Activated CD4-positive, alpha-beta T cell treated with anti-CD3 and anti-CD28 coated beads, Interleukin-2, amount 50 U/mL, for 1 hour (primary cell): ENCODE measurements around the gene TBCEL.
"Not testable (repeated sequence)": the region's sequence is repeated elsewhere in the genome, so short reads cannot be mapped to it uniquely, and the experiment has no call there.

ENCODE experiments used
- DNase-seq: peaks from one replicate; pipeline ENCODE4 v3.0.0-alpha.2; 2020

Gene TBCEL

DNA sequence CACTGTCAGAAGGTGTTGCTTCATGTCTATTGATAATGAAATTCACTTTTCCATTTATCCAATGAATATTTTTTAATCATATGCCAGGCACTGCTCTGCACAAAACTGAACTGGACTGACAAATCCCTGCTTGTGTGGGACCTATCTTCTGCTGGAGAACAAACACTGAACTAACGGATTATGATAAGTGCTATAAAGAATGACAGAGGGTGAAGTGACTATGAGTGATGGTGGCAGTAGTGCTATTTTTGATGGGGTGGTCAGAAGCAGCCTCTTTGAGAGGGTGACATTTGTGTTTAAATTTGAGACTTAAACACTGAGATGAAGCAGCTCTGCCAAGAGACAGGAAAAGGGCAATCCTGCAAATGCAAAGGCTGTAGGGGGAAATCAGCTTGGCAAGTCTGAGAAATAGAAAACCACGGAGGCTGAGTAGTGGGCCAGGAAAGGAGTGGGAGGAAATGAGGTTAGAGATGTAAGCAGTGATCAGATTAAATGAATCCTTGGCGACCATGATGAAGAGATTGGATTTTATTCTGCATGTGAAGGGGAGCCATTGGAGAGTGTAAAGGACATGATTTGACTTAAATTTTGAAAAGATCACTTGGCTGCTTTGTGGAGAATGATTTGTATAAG lies 6.0 kb downstream of the TBCEL start:
- no peak for DNase-seq

DNA sequence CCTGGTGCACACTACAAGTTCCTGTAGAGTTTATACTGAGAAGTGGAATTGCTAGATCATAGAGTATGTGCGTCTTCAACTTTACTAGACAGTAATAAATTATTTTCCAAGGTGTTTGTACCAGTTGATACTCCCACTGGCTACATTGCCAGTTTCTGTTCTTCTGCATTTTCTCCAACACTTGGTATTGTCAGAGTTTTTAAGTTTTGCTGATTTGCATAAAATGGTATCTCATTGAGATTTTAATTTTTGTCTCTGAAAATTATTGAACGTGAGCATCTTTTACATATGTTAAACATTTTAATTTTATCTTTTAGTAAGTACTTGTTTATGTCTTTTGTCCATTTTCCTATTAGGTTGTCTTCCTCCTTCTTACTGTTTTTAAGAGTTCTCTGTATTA lies 7.3 kb downstream of the TBCEL start:
- no peak for DNase-seq

DNA sequence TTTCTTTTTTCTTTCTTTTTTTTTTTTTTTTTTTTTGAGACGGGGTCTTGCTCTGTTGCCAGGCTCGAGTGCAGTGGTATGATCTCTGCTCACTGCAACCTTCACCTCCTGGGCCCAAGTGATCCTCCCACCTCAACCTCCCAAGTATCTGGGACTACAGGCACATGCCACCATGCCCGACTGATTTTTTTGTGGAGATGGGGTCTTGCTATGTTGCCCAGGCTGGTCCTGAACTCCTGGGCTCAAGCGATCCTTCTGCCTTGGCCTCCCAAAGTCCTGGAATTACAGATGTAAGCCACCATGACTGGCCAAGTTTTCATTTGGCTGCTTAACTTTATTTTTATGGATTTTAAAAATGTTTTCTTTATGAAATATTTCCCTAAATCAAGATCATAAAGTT lies 7.7 kb downstream of the TBCEL start:
- DNase-seq = not testable (repeated sequence)

DNA sequence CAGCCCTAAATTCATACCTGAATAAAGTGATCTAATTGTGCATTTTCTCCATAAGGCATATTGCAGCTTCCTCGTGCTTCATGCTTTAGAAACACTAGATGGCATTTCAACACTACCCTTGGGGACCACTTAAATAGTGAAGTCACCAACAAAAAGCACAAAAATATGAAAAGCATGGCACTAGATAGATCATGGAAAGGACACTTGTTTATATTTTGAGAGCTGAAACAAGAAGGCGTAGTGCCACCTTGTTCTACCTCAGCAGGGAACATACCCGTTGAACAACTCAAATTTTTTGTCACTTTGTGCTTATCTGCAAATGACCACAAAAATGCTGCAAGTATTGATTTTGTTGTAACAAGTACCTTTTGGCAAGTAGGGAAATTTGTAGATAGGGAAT lies 8.6 kb downstream of the TBCEL start:
- DNase-seq = no peak

DNA sequence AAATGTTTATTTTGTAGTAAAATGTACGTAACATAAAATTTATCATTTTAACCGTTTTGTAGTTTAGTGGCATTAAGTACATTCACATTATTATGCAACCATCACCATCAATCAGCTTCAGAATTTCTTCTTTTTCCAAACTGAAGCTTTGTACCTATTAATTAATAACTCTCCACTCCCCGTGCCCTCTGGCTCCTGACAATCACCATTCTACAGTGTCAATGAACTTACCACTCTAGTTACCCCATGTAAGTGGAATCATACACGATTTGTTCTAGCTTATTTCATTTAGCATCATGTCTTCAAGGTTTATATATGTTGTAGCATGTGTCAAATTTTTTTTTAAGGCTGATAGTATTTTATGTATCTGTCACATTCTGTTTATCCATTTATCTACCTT lies 9.7 kb downstream of the TBCEL start:
- no peak for DNase-seq

DNA sequence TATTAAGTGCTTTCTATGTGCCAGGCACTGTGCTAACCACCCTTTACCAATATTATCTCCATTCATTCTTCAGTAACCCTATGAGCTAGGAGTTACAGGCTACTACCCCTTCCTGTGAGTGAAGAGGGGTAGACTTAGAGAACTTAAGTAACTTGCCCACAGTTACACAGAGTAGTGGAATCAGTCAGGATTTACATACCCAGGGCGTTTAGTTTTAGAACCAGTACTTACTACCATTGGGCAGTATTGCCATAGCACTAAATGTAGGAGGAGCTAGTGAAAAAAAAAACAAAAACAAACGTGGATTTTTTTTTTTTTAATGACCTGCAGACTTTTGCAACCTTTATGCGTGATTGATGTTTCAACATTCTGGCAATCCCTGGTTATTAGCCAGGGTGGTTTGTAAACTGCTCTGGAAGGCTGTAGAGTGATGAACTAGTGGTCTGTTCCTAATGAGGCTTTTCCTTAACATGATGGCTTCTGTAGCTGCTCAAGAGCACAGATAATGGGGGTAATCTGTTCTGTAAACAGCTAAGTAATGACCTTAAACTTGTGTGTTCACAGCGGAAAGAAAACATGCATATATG lies 11.4 kb downstream of the TBCEL start:
- DNase-seq = no peak

DNA sequence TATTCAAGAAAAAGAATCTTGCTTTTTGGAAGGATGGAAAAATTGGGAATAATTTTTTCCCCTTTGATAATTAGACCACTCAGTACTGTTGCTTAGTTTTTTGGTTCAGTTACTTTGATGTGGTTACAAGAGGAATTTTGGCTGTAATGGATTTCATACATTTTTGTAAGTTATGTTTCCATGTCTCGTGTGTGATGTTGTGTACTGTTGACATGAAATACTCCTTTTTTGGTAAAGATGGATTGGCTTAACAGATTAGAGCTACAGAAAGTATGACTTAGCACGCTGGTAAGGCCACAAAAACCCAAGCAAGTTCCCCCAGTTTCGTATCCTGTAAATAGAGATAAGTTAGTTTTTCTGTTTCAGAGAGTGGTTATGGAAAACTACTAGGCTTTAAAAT lies 11.9 kb downstream of the TBCEL start:
- DNase-seq = no peak

DNA sequence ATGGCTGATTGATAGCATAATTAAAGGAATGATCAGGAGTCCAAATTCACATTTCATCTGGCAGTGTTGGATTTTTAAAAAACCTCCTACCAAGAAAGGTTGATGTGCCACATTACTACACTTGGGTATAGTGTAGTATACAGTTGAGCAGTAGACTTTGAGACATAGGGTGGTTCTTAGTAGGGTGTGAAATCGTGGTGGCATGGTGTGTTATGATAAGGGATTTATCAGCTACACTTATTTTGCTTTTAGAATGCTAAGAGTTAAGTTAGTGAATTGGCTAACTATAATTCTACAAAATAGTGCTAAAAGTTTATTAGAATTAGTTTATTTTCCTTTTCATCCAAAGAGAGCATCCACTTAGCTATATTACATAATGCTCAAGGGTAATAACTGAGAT lies 13.1 kb downstream of the TBCEL start:
- no peak for DNase-seq

DNA sequence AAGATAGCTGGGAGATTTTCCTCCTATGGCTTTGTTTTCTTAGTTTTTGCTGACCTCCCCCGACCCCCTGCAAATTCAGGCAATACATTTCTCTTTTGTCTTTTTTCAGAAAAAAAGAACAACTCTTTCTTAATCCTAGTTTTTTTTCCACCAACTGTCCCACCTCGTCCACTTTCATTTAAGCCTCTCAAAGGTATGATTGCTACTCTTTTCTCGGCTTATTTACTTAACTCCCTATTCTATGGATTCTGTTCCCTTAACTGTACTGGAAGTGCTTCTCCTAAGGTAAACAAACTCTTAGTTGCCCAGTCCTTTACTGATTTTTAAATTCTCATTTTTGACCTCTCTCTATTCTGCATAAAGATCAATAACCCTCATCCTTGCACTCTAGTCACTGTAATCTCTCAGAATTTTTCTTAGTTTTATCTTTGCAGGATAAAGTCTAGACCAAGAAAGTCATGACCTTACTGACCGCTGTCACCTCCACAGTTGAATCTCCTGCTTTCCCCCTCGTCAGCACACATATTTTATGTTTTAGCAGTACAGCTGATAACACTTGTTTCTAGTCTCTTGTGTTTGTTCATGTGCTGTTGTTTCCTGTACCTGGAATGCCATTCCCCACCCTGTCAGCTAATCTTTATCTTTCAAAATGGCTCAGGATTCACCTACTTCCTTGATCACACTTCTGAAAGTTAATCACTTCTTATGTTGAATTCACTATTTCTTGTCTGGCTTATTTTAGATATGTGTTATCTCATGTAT lies 14.9 kb downstream of the TBCEL start:
- no peak for DNase-seq

DNA sequence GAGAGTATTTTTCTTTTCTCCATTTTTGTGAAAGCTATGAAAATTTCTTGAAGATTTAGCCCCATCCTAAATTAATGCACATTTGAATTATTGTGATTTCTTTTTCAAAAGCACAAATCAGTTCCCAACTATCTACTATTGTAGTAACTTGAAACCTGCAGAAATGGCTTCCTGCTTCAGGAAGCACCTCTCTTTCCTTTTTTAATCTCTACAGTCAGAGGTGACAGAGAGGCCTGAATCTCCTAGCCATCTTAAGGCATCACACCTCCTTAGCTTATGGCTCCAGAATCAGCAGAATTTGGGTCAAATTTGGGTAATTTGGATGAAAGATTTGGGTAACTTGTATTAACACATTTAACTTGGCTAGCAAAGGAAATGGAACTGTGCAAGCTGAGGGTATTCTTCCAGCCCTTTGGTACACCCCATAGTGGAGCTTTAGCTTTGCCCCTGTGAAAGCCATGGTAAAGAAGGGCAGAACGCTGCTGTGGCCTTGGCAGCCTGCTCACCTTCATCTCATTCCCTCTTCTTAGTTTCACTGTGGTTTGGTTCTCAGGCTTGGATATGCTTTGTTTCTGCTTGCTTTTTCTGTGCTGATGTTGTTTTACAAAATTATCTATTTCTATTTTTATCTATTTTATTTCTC lies 16.2 kb downstream of the TBCEL start:
- DNase-seq = no peak

DNA sequence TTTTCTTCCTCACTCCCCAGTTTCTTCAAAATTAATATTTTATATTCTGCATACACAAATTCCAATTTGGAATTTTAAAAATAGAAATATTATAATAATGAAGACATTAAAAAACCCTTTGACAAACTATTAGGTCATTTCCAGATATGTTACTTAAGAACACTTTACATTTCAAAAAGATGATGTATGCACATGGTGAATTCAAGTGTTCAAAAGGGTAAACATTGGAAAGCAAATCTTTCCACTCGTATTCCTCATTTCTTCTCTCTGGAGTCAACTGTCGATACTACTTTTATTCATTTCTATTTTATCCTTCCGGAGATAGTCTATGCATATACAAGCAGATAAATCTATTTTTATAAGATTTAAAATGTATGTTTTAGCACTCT lies 16.7 kb downstream of the TBCEL start:
- no peak for DNase-seq

DNA sequence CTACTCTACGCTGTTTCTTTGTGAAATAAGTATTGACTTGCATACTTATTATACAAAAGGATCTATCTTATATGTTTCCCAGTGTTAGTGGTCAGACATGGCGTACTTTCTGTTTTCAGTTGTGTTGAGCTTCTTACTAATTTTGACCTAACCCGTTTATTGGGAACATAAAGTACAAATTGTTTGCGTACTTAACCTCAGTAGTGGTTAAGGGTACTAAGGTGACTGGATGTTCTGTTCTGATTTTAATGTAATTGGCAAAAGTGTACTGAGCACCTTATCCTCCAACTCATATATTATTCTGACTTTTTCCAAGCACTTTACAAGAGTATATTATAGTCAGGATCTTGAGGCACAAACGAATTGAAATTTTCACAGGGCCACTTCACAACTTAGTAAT lies 17.2 kb downstream of the TBCEL start:
- DNase-seq = no peak

DNA sequence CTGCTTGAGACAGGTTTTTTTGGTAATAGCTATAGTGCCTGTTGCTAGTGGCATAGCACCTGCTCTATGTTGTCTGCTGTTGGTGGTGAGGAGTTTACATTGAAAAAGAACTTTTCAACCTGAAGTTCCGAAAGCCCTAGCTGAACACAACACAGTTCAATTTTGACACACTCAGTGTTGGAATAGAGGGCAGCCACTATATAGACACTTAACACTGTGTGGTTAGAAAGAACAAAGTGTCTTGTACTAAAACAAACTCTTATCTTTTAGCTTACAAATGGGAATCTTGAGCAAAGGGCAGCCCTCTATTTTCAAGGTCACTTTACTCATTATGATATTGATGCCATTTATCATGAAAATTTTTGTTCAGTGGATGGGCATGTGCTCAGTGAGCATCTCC lies 18.4 kb downstream of the TBCEL start:
- no peak for DNase-seq

DNA sequence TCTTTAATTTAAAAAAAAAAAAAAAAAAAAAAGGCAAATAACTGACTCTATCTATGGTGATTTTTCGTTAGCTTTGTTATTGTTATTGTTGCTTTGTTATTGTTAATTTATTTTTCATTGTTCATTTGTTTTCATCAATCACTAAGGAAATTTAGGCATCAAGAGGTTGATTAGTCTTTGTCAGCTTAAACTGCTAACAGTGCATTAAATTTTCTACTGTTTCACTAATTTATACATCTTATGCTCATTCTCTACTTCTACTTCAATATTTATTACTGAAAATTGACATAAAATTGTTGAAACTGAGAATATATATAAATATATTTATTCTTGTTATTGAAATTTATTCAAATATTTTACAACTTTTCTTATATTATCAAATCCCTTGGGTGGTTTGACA lies 24.0 kb downstream of the TBCEL start:
- no peak for DNase-seq

DNA sequence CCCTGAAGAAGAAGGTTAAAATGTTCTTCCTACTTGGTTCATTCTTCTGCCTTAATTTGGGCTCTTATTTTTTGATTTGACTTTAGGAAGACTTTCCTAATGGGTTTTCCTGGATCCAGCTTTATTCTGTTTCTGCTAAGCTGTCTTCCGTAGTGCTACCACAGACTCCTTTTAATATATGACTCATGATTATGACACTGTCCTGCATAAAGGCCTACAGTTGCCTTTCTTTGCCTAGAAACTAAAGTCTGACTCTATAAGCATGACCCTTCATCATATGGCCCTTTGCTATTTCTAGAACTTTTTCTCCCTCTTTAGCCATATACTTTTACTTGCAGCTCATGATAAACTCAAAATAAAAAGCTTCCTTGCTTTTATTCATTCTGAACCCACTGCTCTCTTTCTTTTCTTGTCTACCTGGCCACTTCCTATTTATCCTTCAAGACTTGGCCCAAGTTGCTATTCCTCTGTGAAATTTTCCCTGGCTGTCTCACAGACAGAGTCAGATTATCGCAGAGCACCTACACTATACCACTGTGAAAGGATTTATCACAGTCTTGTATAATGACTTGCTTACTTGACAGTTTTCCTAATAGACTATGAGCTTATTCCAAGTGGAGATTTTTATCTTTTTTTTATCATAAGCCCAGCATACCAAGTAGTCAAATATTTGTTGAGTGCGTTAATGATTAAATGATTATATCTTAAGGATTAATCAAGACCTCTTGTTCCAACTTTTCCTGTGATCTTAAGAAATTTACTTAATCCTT lies 24.7 kb downstream of the TBCEL start:
- DNase-seq = no peak

DNA sequence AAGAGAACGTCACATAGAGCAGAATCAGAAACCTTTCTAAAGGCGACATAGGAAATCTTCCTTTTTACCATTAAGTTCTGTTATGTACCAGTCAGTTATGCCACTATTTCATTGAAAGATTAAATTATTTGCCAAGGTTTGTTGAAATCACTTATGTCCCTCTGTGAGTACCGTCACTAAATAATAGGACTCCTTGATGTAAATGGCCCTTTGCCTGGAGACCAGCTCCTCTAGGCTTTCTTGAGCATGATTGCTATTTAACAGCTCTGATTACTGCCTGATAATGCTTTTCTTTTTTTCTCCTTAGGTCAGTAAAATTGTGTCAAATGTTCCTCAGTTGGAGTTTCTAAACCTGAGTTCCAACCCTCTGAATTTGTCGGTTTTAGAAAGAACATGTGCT lies 29.3 kb downstream of the TBCEL start:
- DNase-seq = no peak

DNA sequence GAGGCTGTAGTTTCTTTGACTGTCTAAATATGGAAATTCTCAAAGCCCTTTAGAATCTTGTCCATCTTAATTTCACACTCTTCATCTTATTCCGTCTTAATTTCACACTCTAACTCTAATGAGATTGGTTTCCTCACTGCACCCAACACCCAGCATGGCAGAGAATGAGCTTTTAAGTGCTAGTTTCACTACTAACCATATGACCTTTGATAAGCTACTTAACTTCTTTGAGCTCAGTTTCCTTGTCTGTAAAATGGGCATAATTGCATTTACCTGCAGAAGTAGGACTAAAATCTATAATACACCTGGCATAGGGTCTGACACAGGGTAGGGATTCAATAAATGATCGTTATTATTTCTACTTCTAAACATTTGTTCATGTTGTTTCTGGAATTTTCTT lies 30.4 kb downstream of the TBCEL start:
- DNase-seq = no peak

DNA sequence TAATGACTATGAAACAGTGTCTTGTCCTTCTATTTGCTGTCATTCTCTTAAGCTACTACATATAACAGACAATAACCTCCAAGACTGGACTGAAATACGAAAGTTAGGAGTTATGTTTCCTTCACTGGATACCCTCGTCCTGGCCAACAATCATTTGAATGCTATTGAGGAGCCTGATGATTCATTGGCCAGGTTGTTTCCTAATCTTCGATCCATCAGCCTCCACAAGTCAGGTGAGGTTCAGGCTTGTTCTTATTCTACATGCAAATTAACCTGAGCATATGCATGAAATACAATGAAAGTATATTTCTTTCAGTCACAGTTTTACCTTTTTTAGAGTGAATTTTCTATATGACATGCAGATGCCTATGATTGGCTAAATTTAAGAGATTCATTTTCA lies 31.2 kb downstream of the TBCEL start:
- no peak for DNase-seq

DNA sequence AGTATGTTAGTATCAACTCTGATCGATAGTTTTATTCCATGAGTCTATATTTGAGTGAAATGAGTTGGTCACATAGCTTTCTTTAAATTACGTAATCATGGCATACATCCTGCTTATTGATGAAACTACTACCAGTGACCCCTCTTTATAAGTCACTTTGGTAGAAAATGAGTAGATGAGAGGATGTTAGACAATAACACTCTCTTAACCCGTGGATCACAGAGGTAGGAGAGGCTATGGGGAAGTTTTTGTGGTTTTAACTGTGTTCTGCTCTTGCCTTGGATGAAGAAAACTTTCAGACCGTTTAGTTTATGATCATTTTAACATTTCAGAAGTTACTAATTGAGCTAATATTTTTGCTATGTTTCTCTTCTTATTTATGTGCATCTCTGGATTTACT lies 34.0 kb downstream of the TBCEL start:
- DNase-seq = no peak

DNA sequence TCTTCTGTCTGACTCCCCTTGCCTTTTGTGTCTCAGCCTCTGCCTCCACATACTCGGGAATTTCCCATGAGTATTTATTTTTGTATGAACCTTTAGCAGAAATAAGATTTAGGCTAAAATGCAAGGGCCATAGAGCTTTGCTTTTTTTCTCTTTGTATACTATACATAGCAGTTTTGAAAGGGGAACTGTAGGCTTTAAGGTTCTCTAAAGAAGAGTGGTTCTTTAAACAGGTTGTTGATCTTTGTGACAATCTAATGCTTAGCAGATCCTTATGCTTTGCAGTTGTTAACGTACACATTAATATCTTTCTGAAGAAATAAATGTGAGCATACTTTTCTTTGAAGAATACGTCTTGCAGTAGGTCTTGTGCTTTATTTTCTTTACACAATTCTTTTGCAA lies 35.0 kb downstream of the TBCEL start:
- no peak for DNase-seq

DNA sequence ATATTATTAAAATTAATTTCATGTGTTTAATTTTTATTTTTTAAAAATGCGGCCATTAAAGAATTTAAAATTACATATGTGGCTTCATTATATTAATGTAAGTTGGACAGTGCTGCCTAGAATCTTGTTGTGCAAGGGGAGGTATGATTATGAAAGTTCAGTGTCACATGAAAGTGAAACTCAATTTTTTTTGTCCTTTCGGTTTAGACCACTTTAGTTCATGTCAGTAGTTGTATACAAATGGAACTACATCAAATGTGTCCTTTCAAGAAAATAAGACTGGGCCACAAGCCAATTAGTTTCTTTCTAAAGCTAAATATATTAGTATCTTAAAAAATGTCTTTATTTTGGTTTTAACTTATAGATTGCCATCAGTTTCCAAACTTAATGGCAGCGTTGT lies 35.7 kb downstream of the TBCEL start:
- no peak for DNase-seq

DNA sequence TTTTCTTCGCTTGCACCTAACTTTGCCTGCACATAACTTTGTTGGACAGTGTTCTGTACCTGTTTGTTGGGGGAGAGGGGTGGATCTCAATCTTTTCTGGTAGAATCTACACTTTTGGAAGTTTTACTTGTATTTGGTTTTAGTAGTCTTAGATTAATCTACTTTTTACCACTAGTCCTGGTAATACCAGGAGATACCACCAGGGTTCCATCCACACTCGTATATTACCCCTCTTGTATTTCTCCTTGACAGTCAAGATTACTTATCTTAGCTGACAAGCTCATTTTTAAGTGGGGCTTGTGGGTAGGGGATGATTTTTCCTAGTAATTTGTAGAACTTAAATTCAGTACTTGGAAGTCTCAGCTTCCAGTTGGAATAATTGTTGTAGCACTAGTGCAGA lies 39.8 kb downstream of the TBCEL start:
- DNase-seq = no peak

DNA sequence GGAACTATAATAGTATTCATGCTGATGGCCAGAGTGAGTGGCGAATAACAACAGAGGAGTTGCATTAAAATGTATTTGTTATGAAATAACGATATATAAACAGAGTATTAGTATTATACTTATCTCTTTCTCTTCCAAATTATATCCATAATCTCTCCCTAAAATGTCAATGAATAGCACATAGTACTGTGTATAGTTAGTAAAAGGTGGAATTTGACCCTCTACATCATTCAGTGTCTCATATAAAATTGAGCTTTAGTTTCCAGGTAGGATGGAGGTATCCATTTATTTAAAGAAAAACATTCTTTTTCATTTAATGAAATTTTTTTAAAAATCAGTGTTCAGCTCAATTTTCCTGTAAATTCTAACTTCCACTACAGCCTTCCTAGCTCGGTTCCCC lies 42.7 kb downstream of the TBCEL start:
- no peak for DNase-seq
